DMS53 treated with DMSO at 0.1 percent for 48 hours (cell line): ENCODE results near the gene TBC1D22A.
"Not testable (repeated sequence)": the region's sequence is repeated elsewhere in the genome, so short reads cannot be mapped to it uniquely, and the experiment has no call there.

Experiments used
- DNase-seq: peaks from one replicate; lab custom pipeline; 2025; ENCODE audit not compliant: unreplicated experiment; lab: John Stamatoyannopoulos, UW

Gene TBC1D22A, protein sequence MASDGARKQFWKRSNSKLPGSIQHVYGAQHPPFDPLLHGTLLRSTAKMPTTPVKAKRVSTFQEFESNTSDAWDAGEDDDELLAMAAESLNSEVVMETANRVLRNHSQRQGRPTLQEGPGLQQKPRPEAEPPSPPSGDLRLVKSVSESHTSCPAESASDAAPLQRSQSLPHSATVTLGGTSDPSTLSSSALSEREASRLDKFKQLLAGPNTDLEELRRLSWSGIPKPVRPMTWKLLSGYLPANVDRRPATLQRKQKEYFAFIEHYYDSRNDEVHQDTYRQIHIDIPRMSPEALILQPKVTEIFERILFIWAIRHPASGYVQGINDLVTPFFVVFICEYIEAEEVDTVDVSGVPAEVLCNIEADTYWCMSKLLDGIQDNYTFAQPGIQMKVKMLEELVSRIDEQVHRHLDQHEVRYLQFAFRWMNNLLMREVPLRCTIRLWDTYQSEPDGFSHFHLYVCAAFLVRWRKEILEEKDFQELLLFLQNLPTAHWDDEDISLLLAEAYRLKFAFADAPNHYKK

DNA sequence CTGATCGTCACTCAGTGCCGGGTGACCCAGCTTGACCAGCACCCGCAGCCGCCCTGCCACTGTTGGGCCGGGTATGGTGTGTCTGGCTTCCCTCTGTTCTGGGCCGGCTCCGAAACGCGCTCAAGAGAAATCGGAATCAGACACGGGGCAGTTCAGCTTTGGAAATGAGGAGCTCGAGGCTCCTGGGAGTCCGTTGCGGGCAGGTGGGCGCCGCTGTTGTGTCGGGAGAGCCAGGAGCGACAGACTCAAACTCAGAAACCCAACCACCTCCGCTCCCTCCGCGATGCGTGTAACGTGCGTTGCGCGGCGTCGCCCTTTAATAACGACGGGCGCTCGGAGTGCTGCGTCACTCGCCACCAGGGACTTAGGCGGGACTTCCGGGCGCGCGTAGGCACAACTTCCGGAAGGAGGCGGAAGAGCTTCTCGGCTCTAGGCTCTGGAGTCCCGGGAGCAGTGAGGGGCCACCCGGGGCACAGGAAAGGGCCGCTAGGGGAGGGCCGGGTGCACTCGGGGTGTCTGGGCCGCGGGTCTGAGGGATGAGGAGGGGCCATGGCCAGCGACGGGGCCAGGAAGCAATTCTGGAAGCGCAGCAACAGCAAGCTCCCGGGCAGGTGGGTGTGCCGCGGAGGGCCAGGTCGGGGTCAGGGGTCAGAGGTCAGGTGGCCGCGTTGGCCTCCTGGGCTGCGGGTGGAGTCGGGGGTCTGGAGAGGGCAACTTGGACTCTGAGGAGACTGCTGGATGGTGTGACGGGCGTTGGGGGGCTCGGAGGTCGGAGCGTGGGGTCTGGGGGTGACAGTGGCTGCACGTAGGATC lies at the start of gene TBC1D22A:
Gene TBC1D22A (plus strand): TSS at position 413 of the 813 bp plus-strand sequence. CDS start 137 bp downstream, at position 550.
- DNase-seq, result peak; percentile 63

DNA sequence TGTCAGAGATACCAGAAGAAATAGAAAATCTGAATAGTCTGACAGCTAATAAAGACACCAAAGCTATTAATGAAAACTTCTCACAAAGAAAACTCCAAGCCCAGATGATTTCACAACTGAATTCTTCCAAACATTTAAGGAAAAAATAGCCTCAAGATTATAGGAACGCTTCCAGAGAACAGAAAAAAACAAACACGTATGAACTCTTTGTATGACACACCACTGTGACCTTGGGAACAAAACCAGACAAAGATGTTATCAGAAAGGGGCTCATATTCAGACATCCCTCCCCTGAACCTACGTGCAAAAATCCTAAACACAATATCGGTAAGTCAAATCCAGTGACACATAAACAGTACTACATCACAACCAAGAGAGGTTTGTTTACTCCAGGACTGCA lies 47.9 kb upstream of the TBC1D22A start:
- DNase-seq, result no peak

DNA sequence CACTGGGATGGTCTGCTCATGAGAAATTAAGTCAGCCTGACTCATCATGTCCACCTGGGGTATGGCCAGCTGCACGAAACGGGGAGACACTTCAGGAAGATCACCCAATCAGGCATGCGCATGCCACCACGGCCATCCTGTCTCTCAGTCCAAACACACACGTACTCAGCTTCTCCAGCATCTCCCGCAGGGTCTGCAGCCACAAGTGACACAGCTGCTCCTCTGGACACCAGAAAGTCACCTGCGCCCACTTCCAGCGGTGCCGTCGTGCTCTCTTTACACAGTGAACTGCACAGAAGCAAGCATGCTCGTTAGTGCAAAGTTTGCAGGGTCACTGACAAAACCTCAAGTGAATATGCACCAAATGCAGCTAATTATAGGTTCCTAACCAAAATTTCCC lies 42.5 kb upstream of the TBC1D22A start:
- no peak for DNase-seq

DNA sequence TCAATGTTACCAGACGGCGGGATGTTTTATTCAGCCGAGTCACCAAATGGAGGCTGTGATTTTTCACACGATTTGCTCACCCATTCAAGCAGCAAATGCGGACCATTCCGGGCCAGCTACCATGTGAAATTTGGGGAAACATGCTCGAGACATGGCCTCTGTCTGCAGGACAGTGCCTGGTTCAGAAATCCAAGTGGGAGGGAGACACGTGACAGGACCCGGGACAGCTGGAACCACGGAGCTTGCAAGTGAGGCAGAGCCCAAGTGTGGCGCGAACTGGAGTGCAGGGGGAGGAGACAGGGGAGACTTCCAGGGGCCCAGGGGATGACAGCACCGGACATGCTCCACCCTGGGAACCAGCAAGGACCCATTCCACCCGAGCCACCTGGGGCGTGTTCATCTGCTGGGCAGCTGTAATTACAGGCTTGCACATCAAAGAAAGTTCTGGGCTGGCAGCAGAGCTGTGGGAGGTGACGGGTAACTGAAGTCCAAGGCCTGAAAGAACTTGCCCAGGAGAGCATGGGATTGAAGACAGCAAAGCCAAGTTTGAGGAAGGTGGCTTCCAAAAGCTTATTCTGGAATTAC lies 40.9 kb upstream of the TBC1D22A start:
- DNase-seq, result no peak

DNA sequence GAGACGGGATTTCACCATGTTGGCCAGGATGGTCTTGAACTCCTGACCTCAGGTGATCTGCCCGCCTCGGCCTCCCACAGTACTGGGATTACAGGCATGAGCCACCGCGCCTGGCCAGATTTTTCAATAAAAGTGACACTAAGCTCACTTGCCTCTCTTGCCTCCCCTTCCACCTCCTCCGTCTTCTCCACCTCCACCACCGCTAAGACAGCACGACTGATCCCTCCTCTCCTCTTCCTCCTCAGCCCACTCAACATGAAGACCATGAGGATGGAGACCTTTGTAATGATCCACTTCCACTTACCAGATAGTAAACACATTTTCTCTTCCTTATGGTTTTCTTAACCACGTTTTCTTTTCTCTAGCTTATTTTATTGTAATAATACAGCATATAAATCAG lies 38.6 kb upstream of the TBC1D22A start:
- no peak for DNase-seq

DNA sequence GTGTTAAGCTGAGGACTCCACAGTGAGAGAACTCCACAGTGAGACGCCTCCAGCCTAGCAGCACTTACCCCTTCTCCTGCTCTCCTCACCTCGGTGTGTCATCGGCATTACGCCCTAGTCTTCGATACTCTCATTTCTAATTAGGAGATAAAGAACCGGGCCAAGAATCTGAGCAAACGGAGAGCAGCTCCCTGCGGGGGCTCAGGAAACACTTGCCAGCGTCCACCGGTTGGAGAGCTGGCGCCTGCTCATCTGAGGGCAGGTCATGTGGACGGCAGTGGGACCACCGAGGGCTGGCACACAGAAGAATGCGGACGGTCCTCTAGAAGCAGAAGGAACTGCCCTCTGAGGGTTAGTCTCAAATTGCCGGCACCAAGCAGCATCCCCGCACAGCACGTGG lies 37.4 kb upstream of the TBC1D22A start:
- DNase-seq, result no peak

DNA sequence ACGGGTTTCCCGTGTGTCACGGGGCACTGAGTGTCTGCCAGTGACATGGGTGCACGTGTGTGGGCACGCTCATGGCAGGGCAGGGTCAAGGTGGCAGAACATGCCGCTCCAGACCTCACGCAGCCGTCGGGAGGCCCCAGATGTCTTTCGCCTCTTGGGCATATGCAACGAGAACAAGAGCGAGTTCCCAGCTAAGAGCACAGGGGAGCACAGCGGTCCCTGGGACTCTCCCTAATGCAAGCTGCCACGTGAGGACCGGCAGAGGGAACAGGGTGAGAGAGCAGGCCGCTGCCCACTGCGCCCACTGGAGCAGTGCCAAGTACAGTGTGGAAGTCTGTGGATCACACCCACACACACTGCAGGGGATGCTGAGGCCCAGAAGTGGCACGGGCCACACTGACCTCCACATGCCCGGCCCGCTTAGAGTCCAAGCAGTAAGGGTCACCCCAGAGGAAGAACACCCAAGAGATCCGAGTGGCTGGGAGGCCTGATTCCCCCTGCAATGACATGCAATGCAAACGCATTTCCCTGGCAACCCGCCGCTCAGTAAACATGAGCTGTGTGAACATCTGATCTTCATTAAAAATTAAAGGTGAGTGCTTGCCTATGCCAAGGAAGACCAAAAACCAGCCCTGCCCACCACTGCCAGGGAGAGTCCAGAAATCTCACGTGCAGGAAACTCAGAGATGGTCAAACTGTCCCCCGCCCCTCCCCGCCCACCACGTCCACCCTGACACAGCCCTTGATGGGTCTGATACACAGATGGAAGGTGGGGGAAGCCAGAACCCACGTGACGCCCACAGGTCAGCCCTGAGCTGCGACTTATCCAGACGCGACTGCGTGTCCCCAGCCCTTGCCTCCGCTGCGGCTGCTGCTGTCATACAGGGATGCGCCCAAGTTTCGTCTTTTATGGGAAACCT lies 36.1 kb upstream of the TBC1D22A start:
- DNase-seq, result no peak

DNA sequence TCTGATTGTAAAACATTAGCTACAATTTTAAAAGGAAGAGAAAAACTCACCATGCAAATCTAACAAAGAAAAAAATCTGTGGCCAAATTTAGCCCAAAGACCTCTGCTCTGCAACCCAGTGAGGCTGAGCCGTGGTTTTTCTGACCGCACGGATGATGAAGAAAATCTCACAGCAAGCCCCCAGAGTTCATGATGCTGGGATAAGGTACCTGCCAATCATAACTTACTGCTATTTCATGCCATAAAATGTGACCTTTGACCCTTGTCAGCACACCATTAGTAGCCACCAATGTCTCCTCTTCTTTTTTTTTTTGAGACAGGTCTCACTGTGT lies 35.5 kb upstream of the TBC1D22A start:
- DNase-seq, result no peak

DNA sequence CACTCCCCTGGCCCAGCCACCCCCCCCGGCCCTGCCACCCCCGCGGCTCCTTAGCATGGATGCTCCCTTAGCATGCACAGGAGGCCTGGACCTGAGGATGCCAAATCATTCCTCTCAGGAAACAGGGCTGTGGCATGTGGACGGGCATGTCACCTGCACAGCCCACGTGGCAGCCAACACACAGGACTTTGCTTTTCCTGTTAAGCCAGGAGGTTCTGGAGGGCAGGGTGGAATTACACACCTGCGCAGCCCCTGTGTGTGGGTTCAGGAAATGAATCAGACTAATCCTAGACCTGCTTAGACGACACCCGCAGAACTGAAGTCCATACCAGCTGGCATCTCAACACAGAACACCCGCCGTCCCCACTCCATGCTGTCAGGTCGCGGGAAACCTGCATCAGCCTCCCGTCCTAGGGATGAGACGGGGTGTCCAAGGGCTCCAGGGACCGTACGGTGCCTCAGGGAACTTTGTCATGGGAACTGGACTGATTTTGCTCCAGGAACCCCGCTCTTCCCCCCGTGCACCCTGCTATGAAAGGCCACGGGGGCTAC lies 34.6 kb upstream of the TBC1D22A start:
- no peak for DNase-seq

DNA sequence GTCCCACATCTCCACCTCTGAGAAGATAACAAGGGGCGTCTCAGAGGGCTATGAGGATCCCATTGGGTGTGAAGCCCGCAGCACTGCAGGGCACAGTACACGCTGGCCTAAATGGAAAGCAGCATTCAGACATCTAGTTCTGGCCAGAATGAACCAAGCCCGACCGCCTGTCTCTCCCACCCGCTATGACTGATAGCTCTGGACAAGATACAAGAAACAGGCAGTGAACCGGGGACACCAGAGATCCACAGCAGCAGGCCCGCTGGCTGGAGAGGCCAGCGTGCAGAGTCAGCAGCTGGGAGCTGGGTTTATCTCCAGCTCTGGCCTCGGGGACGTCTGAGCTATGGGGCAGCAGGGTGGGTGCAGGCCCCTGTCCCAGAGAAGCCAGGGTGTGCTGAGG lies 34.0 kb upstream of the TBC1D22A start:
- no peak for DNase-seq

DNA sequence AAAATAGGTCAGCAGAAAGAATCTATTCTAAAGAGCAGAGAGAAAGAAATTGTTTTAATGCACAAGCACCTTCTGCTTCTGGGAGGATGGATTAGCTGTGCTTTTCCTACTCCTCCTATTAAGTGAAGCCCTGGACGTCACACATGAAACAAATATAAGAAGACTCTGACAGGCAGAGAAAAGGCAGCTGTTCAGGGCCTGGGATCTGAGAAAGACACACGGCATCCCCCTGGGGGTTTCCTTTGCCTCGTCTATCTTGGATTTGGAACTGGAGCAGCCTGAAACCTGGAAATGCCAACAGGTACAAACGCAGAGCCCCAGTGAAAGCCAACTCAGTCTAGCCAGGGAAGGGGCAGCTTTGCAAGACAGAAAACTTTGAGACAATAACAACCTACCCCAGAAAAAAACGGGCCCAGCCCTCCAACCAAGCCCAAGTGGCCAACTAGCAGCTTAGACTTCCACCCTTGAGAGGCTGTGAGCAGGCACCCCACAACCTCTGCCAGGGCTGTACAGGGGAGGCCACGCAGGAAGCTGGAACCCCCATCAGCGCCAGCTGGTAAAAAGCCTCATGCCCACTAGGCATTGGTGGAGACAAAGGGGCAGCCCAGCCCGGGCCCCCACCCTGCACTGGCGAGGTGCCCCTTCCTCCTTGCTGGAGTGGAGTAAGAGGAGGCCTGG lies 31.7 kb upstream of the TBC1D22A start:
- DNase-seq, result no peak

DNA sequence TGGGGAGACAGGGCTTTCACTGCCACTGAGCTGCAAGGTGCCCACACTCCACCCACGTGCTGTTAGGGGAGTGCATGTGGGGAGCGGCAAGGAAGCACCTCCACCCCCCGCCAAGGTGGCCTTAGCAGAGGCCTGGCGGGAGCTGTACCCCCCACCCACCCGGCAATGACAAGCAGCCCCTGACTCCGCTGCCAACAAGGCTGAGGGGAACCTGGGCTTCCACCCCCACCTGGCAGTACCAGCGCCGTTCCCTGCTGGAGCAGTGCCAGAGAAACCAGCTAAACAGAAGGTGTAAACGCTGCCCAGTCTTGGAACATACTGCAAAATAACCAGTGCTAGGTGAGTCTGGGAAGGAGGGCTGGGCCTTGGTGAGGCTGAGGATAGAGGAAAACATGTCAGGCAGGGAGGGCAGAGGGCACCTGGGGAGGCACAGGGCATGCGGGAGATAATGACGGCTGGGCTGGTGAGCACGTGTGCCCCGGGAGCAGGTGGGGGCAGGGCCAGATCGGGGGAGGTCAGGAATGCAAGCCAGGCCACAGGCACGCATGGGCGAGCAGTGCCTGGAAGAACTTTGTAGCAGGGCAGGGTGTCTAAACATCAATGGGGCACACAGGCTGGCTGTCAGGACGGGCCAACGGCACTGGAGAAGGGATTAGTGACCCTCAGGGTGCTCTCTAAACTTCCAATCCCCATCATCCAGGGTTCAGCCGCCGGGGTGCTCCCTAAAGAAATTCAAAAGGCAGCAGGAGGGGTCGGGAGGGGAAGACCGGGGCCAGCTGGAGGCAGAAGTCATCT lies 31.0 kb upstream of the TBC1D22A start:
- no peak for DNase-seq

DNA sequence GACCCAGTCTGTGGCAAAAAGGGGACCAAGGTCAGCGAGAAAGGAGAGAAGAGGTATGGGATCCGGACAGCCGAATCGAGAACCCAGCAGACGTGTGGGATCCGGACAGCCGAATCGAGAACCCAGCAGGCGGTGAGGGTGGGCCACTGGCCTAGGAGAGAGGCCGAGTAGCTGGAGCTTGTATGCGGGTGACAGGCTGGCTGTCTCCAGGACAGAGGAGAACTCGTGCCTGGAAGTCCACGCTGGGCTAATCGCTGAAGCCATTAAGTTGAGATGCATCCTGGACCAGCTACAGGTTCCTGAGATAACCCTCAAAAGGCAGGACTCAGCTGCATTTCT lies 30.4 kb upstream of the TBC1D22A start:
- no peak for DNase-seq

DNA sequence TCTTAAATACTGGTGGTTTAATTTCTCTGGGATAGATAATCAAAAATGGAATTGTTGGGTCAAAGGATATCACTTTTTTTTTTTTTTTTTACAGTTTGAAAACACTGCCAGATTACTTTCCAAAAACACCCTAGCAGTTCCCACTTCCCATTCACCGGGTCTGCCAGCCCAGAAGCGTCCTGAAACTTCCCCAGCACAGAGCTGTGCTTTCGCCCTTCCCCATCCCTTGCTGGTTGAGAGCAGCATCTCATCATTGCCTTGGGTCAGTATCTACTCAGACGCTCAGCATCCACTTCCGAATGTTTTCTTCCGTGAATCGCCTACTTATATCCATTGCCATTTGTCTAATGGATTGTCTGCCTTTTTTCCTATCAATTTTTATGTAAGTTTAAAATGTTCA lies 29.9 kb upstream of the TBC1D22A start:
- DNase-seq, result no peak

DNA sequence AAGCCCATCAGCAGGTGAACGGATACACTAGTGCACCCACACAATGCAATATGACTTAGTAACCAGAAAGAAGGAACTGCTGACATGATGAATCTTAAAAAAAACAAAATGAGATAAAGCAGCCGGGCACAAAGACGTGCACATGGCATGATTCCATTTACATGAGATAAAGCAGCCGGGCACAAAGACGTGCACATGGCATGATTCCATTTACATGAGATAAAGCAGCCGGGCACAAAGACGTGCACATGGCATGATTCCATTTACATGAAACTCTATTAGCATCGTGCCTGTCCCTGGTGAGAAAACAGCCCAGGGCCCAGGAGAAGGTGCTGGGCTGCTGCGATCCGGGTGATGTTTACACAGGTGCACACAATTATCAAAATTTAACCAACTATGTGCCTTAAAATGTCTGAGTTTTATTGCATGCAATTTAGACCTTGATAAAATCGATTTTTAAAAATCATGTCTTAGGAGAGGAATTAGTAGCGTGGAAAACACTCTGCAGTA lies 28.2 kb upstream of the TBC1D22A start:
- not testable (repeated sequence) for DNase-seq

DNA sequence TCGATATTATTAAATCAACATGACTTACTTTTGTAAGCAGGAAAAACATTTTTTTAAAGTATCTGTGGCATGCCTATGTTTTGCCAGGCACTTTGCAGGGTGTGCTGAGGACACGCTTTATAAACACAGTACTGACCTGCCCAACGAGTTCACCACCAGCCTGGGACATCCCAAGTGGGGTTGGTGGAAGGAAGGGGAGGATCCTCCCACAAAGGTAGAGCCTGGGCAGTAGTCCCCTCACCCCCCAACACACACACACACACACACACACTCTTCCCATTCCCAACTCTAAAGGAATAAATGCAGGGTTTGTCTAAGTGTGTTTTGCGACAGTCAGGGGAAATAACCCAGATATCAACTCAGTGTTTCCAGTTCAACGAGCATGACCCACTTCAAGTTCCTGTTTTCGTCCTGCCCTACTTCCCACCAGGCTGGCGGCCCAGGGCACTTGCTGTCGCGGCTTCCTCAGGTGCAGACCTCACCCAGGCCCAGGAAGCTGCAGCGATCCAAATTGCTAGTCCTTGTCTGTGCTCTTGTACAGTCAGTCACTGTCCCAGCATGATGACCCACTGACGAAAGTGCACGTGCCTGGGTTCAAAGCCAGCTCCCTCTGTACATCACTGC lies 27.5 kb upstream of the TBC1D22A start:
- peak; percentile 48 for DNase-seq

DNA sequence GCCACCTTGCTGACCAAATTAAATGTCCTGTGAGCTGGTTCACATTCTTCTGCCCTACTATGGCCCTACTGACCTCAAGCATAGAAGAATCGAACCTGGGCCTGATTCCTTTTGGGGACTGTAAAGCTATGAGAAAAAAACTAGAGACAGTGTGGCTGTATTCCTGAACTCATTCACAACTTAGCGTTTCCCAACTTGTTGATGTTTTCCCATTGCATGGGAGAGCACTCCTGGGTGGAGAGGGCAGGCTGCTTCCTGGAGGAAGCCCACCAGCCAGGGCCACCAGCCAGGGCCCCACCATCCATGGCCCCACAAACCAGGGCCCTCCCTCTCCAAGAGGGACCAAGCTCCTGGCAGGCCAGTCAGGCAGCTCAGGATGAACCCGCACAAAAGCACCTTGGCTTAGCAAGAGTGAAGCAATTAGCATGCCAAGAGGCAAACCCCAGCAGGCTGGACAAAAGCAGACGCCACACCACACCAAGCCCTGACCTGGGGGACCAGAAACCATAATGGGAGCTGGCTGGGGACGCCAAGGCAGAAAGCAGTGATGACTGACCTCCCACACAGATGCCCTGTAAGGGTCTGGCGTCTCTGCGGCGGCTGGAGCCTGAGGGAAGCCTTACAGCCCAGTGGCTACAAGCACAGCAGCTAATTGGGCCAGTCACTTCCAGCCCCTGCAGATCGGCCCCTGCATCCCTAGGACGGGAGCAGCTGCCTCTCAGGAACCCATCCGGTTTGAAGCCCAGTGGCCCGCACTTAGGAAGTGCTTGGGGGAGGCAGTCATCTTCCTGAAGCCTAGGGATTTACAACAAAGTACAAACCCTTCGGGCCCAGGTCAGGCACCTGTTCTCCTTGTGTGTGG lies 26.5 kb upstream of the TBC1D22A start:
- no peak for DNase-seq

DNA sequence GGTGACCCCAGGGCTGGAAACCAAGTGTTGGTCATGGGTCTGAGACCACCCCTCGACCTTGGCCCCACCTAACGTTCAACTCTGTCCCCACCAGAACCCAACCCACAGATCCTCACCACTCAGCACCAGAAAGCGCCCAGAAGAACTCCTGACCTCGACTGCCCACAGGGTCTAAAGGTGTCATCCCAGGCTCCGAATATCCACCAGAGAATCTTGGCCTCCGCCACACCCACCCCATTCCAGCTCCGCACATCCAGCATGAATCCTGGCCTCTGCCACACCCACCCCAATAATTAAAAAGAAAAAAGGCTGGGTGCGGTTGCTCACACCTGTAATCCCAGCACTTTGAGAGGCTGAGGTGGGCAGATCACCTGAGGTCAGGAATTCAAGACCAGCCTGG lies 25.7 kb upstream of the TBC1D22A start:
- no peak for DNase-seq
